Colonic mucosa (tissue), 4 donors: Measurements from ENCODE around the gene SBK2. TPM values are rescaled to one million over a fixed set of nuclear protein-coding genes. Genes with fewer than 3 reads are reported as not detected.
A peak's percentile ranks its signal among the peaks of the same experiment; 100 is the strongest.

Source experiments
- DNase-seq: peaks from one replicate; pipeline ENCODE4 v3.0.0-alpha.2; 2020
- H3K27ac ChIP-seq: fragments of 200-600 bp; one replicate; pipeline ENCODE4 v1.8.0; 2021
- H3K27me3 ChIP-seq: fragments of 200-600 bp; one replicate; pipeline ENCODE4 v1.8.0; 2021
- H3K36me3 ChIP-seq: fragments of 200-600 bp; one replicate; pipeline ENCODE4 v1.8.0; 2021
- H3K4me1 ChIP-seq: fragments of 200-600 bp; one replicate; pipeline ENCODE4 v1.8.0; 2021; ENCODE audit warnings: mild to moderate bottlenecking
- H3K4me3 ChIP-seq: fragments of 200-600 bp; one replicate; pipeline ENCODE4 v1.8.0; 2021
- H3K9ac ChIP-seq, 2 donors: one replicate each; pipeline ENCODE4 v1.7.0; 2013; ENCODE audit warnings: control low read depth in 2 of 2, low read depth in 2 of 2, low read length in 2 of 2
- H3K9me3 ChIP-seq: fragments of 200-600 bp; one replicate; pipeline ENCODE4 v1.8.0; 2021
- CTCF ChIP-seq: fragments of 200-600 bp; IDR thresholded peaks from one replicate; pipeline ENCODE4 v1.8.0; 2022; ENCODE audit warnings: antibody characterized with exemption, mild to moderate bottlenecking
- intact Hi-C: fragments of 100-400 bp; cut with DNase I; formaldehyde crosslinking; loops from one replicate; pipeline ENCODE4 v1.14.1; 2022
- total RNA-seq, 2 donors: library from RNA; stranded (reverse); fragmentation: NEBNext Ultra II Directional in 1 of 2; extraction: Animal tissue kit (Norgen Biotek cat#: 25700) in 1 of 2; gene quantifications; one replicate each; pipeline ENCODE4 v1.2.1, GENCODE V29; 2021
- donor health status: healthy.
- donor health status: DM: no; HTN: no; CAD: no.
- donor health status: DM: no; HTN: no; CAD: no.

Gene SBK2
- total RNA-seq, 2 donors from 2014 or later: not detected

GRCh38 chr19:55525289-55526101 lies 11.4 kb downstream of the SBK2 start:
- Histone ChIP-seq H3K4me1 (peaks cover 4% of the 10 kb centered on the region), H3K36me3 (no peaks in the 10 kb centered on the region), H3K27me3 (no peaks in the 10 kb centered on the region), H3K9me3 (no peaks in the 10 kb centered on the region), H3K27ac (no peak overlapping the region), H3K9ac (no peak overlapping the region), H3K4me3 (no peak overlapping the region)
- DNase-seq: no peak
- intact Hi-C loops: no loop called here
- no peak for TF ChIP-seq CTCF

- Histone ChIP-seq H3K4me1 (no peaks in the 10 kb centered on the region), H3K9ac (no peak overlapping the region), H3K27me3 (no peaks in the 10 kb centered on the region), H3K27ac (no peak overlapping the region), H3K4me3 (no peak overlapping the region), H3K36me3 (no peaks in the 10 kb centered on the region), H3K9me3 (no peaks in the 10 kb centered on the region)
- no peak for DNase-seq
- no peak for TF ChIP-seq CTCF
- intact Hi-C loops: no loop called here
Measured at GRCh38 chr19:55520691-55521292, 16.1 kb downstream of the SBK2 start.

- Histone ChIP-seq H3K9ac (no peak overlapping the region), H3K4me1 (no peaks in the 10 kb centered on the region), H3K27ac (no peak overlapping the region), H3K27me3 (no peaks in the 10 kb centered on the region), H3K4me3 (no peak overlapping the region), H3K9me3 (no peaks in the 10 kb centered on the region), H3K36me3 (no peaks in the 10 kb centered on the region)
- intact Hi-C loops: loop anchor here (5.0 kb wide), 1 partner anchor 88 kb away; the partner anchor contains the start of gene ZNF865
- no peak for DNase-seq
- no peak for TF ChIP-seq CTCF
Measured at GRCh38 chr19:55519451-55520311, 17.3 kb downstream of the SBK2 start.

- Histone ChIP-seq H3K4me1 (no peaks in the 10 kb centered on the region), H3K9me3 (no peaks in the 10 kb centered on the region), H3K4me3 (peak overlapping the region; percentile 37), H3K9ac (peak overlapping the region; percentile 80 to 89), H3K27me3 (no peaks in the 10 kb centered on the region), H3K36me3 (no peaks in the 10 kb centered on the region), H3K27ac (peak overlapping the region; percentile 36)
- peak; percentile 64 for TF ChIP-seq CTCF
- peak; percentile 96 for DNase-seq
- intact Hi-C loops: loop anchor here (2.0 to 5.0 kb wide), 2 partner anchors 90 to 114 kb away; partner anchors contain the start of gene ZNF865
Measured at GRCh38 chr19:55516878-55517620, 19.9 kb downstream of the SBK2 start.

GRCh38 chr19:55508120-55508519 lies 28.8 kb downstream of the SBK2 start:
- intact Hi-C loops: no loop called here
- no peak for DNase-seq
- TF ChIP-seq CTCF: no peak

More at GRCh38 chr19:55508120-55508519, 28.8 kb downstream of the SBK2 start:
- Histone ChIP-seq H3K27ac (no peak overlapping the region), H3K9ac (no peak overlapping the region), H3K4me3 (no peak overlapping the region), H3K36me3 (no peaks in the 10 kb centered on the region), H3K27me3 (no peaks in the 10 kb centered on the region), H3K9me3 (no peaks in the 10 kb centered on the region), H3K4me1 (no peaks in the 10 kb centered on the region)
